AG09309 (cell line): Measurements from ENCODE around the gene GNPDA2.

Source experiments
- DNase-seq: peaks from one replicate; pipeline ENCODE4 v3.0.0-alpha.2; 2010; ENCODE audit warnings: low read depth
- H3K4me3 ChIP-seq: 2 replicates; pipeline ENCODE4 v1.5.1; 2011; ENCODE audit warnings: mild to moderate bottlenecking, low read depth, low read length, moderate library complexity; ENCODE audit not compliant: control insufficient read depth
- CTCF ChIP-seq: IDR thresholded peaks from 2 replicates; pipeline ENCODE4 v1.5.1; 2011; ENCODE audit warnings: mild to moderate bottlenecking, low read depth, low read length, inconsistent platforms; ENCODE audit not compliant: insufficient read depth, control insufficient read depth; ENCODE audit errors: missing control alignments

The GNPDA2 gene

GRCh38 chr4:44701037-44701436 is 25.3 kb downstream of the GNPDA2 start:
- H3K4me3 ChIP-seq, result no peak overlapping the region
- no peak for TF ChIP-seq CTCF
- no peak for DNase-seq

- no peak for DNase-seq
Observed at GRCh38 chr4:44700427-44700826, 25.9 kb downstream of the GNPDA2 start.

GRCh38 chr4:44684648-44685047 is 41.7 kb downstream of the GNPDA2 start:
- DNase-seq, result no peak
- no peak overlapping the region for H3K4me3 ChIP-seq
- no peak for TF ChIP-seq CTCF

More at GRCh38 chr4:44700427-44700826, 25.9 kb downstream of the GNPDA2 start:
- no peak overlapping the region for H3K4me3 ChIP-seq
- TF ChIP-seq CTCF, result no peak

DNA sequence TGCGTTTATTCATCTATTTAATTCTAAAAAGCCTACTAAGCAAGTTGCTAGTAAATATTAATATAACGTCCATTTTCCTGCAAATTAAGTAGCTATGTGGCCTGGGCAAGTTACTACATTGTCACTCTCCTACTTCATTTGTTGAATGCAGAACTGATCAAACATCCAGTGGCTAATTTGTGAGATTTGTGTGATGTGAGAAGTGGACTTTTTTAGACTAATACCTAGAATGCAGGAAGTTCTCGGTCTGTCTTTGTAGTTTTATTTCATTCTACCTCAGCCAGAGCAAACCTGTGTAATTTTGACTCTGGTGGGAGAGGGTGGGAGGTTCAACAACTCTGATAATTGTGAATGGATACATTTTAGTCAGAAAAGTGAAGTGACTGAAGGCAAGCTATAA is 47.3 kb downstream of the GNPDA2 start:
- H3K4me3 ChIP-seq, result peak overlapping the region; percentile 75
- DNase-seq, result no peak
- no peak for TF ChIP-seq CTCF

GRCh38 chr4:44678094-44679041 is 48.0 kb downstream of the GNPDA2 start, which contains the start of gene GUF1:
TSS of gene GUF1 (plus strand) at chr4:44678420. CDS start at chr4:44678623, 203 bp downstream.
- H3K4me3 ChIP-seq, result peak within 1 kb of the TSS; percentile 75
- no peak for TF ChIP-seq CTCF

GRCh38 chr4:44675366-44675765 is 51.0 kb downstream of the GNPDA2 start:
- H3K4me3 ChIP-seq, result no peak overlapping the region
- TF ChIP-seq CTCF, result no peak
- no peak for DNase-seq

More at GRCh38 chr4:44678094-44679041, 48.0 kb downstream of the GNPDA2 start, which contains the start of gene GUF1:
- DNase-seq, result peak; percentile 42
